Neural cell (in vitro differentiated cells): ENCODE results near the gene HTRA2. TPM values are rescaled to one million over a fixed set of nuclear protein-coding genes. Genes with fewer than 3 reads are reported as not detected.
A peak's percentile ranks its signal among the peaks of the same experiment; 100 is the strongest.

Experiments used
- H2AFZ ChIP-seq: fragments of 200-600, 300-800 bp; sonication (generic), shearing (Covaris generic); 2 replicates; pipeline ENCODE4 v1.6.0; 2014; ENCODE audit warnings: low read depth, mild to moderate bottlenecking, antibody characterized with exemption, low read length, moderate library complexity
- H3F3A ChIP-seq: fragments of 200-600 bp; shearing (Covaris generic); 2 replicates; pipeline ENCODE4 v1.6.1; 2016; ENCODE audit warnings: mild to moderate bottlenecking, moderate library complexity, mixed read lengths, antibody characterized with exemption, low read length; ENCODE audit not compliant: insufficient read depth, poor library complexity, severe bottlenecking
- H3K27ac ChIP-seq: fragments of 200-600, 300-800 bp; sonication (generic), shearing (Covaris generic); 2 replicates; pipeline ENCODE4 v1.5.1; 2014; ENCODE audit warnings: mild to moderate bottlenecking, low read length, moderate library complexity
- H3K27me3 ChIP-seq: fragments of 300-800, 200-600 bp; sonication (generic), shearing (Covaris generic); 2 replicates; pipeline ENCODE4 v1.6.0; 2014; ENCODE audit warnings: mild to moderate bottlenecking, low read depth, low read length, moderate library complexity; ENCODE audit not compliant: insufficient read depth
- H3K36me3 ChIP-seq: fragments of 300-800, 200-600 bp; sonication (generic), shearing (Covaris generic); 2 replicates; pipeline ENCODE4 v1.5.1; 2014; ENCODE audit warnings: mild to moderate bottlenecking, antibody characterized with exemption, low read length, moderate library complexity; ENCODE audit not compliant: insufficient read depth
- H3K4me2 ChIP-seq: fragments of 300-800, 200-600 bp; sonication (generic), shearing (Covaris generic); 2 replicates; pipeline ENCODE4 v1.6.0; 2014; ENCODE audit warnings: mild to moderate bottlenecking, low read length
- H3K4me3 ChIP-seq: fragments of 300-800, 200-600 bp; sonication (generic), shearing (Covaris generic); 2 replicates; pipeline ENCODE4 v1.5.1; 2014; ENCODE audit warnings: mild to moderate bottlenecking, low read length, moderate library complexity
- H3K79me2 ChIP-seq: fragments of 200-600 bp; shearing (Covaris generic); replicated peaks from 2 replicates; pipeline ENCODE4 v1.6.0; 2014; ENCODE audit warnings: mild to moderate bottlenecking, low read length, moderate library complexity; ENCODE audit not compliant: insufficient read depth
- H3K9ac ChIP-seq: fragments of 300-800, 200-600 bp; sonication (generic), shearing (Covaris generic); 2 replicates; pipeline ENCODE4 v1.6.1; 2016; ENCODE audit warnings: mild to moderate bottlenecking, low read length, mixed read lengths
- H3K9me2 ChIP-seq: fragments of 200-600 bp; shearing (Covaris generic); 2 replicates; pipeline ENCODE4 v1.6.1; 2016; ENCODE audit warnings: mild to moderate bottlenecking, low read length, mixed read lengths; ENCODE audit not compliant: insufficient read depth
- H3K9me3 ChIP-seq: fragments of 200-600, 300-800 bp; sonication (generic), shearing (Covaris generic); 2 replicates; pipeline ENCODE4 v1.6.1; 2016; ENCODE audit warnings: mild to moderate bottlenecking, mixed run types, low read length, moderate library complexity, mixed read lengths
- H4K20me1 ChIP-seq: fragments of 200-600 bp; shearing (Covaris generic); 2 replicates; pipeline ENCODE4 v1.6.1; 2016; ENCODE audit warnings: mild to moderate bottlenecking, mixed run types; ENCODE audit not compliant: insufficient read depth
- CTCF ChIP-seq: fragments of 450-650 bp; IDR thresholded peaks from 2 replicates; pipeline ENCODE4 v1.5.1; 2014; ENCODE audit warnings: antibody characterized with exemption, mild to moderate bottlenecking, moderate library complexity; ENCODE audit not compliant: poor library complexity, severe bottlenecking
- EP300 ChIP-seq: fragments of 450-650 bp; conservative IDR thresholded peaks from 2 replicates; pipeline ENCODE4 v1.6.1; 2014; ENCODE audit warnings: antibody characterized with exemption, mild to moderate bottlenecking, moderate library complexity; ENCODE audit not compliant: poor library complexity, severe bottlenecking
- EZH2 ChIP-seq: fragments of 200-600, 300-800 bp; shearing (Covaris generic), sonication (generic); IDR thresholded peaks from 2 replicates; pipeline ENCODE4 v1.6.1; 2014; ENCODE audit warnings: antibody characterized with exemption, low read length, borderline replicate concordance, mild to moderate bottlenecking; ENCODE audit not compliant: insufficient read depth, poor library complexity, severe bottlenecking
- MXI1 ChIP-seq: fragments of 450-650 bp; conservative IDR thresholded peaks from 2 replicates; pipeline ENCODE4 v1.6.1; 2014; ENCODE audit warnings: antibody characterized with exemption, mild to moderate bottlenecking; ENCODE audit not compliant: poor library complexity, severe bottlenecking
- POLR2AphosphoS5 ChIP-seq: IDR thresholded peaks from 2 replicates; pipeline ENCODE4 v1.6.1; 2012
- RAD21 ChIP-seq: fragments of 450-650 bp; conservative IDR thresholded peaks from 2 replicates; pipeline ENCODE4 v1.6.1; 2014; ENCODE audit warnings: antibody characterized with exemption, mild to moderate bottlenecking, moderate library complexity
- SMC3 ChIP-seq: fragments of 450-650 bp; conservative IDR thresholded peaks from 2 replicates; pipeline ENCODE4 v1.6.1; 2014; ENCODE audit warnings: antibody characterized with exemption, mild to moderate bottlenecking, moderate library complexity; ENCODE audit not compliant: poor library complexity
- TAF1 ChIP-seq: IDR thresholded peaks from 2 replicates; pipeline ENCODE4 v1.6.1; 2012; ENCODE audit warnings: low read depth
- polyA plus RNA-seq: library from polyadenylated mRNA; depleted of rRNA; stranded (reverse); fragments of >200 nt; gene quantifications from 2 replicates; pipeline ENCODE4 v1.2.3, GENCODE V29; 2014
- TF ChIP-seq, protein P1 (sequence below): IDR thresholded peaks from 2 replicates; pipeline ENCODE4 v1.6.1; 2012; ENCODE audit warnings: borderline replicate concordance

HTRA2 gene
- polyA plus RNA-seq, 1 donor from 2014 or later = 126 TPM

- H3K79me2 ChIP-seq = no peaks in the 10 kb centered on the region
- no peaks in the 10 kb centered on the region for H3K36me3 ChIP-seq
- peak overlapping the region; percentile 36 for H3K4me2 ChIP-seq
- no peak overlapping the region for H2AFZ ChIP-seq
- peaks cover 79% of the 10 kb centered on the region for H3K27me3 ChIP-seq
- H3K27ac ChIP-seq = no peak overlapping the region
- peak overlapping the region; percentile 55 for H3K4me3 ChIP-seq
- H3K9me2 ChIP-seq = no peaks in the 10 kb centered on the region
- no peaks in the 10 kb centered on the region for H3F3A ChIP-seq
- H3K9ac ChIP-seq = no peak overlapping the region
- TF ChIP-seq RAD21 (no peak), MXI1 (no peak), CTCF (no peak), POLR2AphosphoS5 (no peak), TAF1 (no peak), EP300 (no peak), EZH2 (no peak), SMC3 (no peak)
- TF ChIP-seq, protein P1, sequence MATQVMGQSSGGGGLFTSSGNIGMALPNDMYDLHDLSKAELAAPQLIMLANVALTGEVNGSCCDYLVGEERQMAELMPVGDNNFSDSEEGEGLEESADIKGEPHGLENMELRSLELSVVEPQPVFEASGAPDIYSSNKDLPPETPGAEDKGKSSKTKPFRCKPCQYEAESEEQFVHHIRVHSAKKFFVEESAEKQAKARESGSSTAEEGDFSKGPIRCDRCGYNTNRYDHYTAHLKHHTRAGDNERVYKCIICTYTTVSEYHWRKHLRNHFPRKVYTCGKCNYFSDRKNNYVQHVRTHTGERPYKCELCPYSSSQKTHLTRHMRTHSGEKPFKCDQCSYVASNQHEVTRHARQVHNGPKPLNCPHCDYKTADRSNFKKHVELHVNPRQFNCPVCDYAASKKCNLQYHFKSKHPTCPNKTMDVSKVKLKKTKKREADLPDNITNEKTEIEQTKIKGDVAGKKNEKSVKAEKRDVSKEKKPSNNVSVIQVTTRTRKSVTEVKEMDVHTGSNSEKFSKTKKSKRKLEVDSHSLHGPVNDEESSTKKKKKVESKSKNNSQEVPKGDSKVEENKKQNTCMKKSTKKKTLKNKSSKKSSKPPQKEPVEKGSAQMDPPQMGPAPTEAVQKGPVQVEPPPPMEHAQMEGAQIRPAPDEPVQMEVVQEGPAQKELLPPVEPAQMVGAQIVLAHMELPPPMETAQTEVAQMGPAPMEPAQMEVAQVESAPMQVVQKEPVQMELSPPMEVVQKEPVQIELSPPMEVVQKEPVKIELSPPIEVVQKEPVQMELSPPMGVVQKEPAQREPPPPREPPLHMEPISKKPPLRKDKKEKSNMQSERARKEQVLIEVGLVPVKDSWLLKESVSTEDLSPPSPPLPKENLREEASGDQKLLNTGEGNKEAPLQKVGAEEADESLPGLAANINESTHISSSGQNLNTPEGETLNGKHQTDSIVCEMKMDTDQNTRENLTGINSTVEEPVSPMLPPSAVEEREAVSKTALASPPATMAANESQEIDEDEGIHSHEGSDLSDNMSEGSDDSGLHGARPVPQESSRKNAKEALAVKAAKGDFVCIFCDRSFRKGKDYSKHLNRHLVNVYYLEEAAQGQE = no peak
- H3K9me3 ChIP-seq = no peaks in the 10 kb centered on the region
- H4K20me1 ChIP-seq = no peaks in the 10 kb centered on the region
These were observed 31.1 kb upstream of the HTRA2 start for GRCh38 chr2:74498500-74499266.

- TF ChIP-seq MXI1 (no peak), EP300 (no peak), CTCF (no peak), SMC3 (no peak), RAD21 (no peak), POLR2AphosphoS5 (no peak), EZH2 (no peak), TAF1 (no peak)
- TF ChIP-seq, protein P1 = no peak
- Histone ChIP-seq H3K4me2 (peak within 1 kb of the TSS; percentile 36), H3F3A (no peaks in the 10 kb centered on the region), H3K9me3 (no peaks in the 10 kb centered on the region), H3K36me3 (no peaks in the 10 kb centered on the region), H3K27ac (no peak within 1 kb of the TSS), H3K9ac (no peak within 1 kb of the TSS), H3K79me2 (no peaks in the 10 kb centered on the region), H3K27me3 (peaks cover 86% of the 10 kb centered on the region), H2AFZ (no peak within 1 kb of the TSS), H4K20me1 (no peaks in the 10 kb centered on the region), H3K4me3 (peak within 1 kb of the TSS; percentile 55), H3K9me2 (no peaks in the 10 kb centered on the region)
These were observed 30.3 kb upstream of the HTRA2 start, which contains the start of gene LBX2 for GRCh38 chr2:74499267-74499939. LBX2 (minus strand) TSS chr2:74499603; CDS start chr2:74499537, 66 bp downstream.
